IMR-90 (cell line): ENCODE results near the gene PARD3. TPM values are rescaled to one million over a fixed set of nuclear protein-coding genes. Genes with fewer than 3 reads are reported as not detected.

Source experiments
- ATAC-seq: fragments of 200-7000 bp; cut with Tn5 transposase; 2 replicates; pipeline ENCODE4 v1.9.1; 2020; ENCODE audit warnings: low read depth, mild to moderate bottlenecking, moderate library complexity
- BruUV-seq: library from RNA; stranded (reverse); fragments of 400-500 nt; replicated peaks from 2 replicates; lab custom pipeline; 2021; lab: Mats Ljungman, UMichigan
- CTCF ChIA-PET: fragments of 300-600 bp; formaldehyde crosslinking; extraction: SDS; loops from one replicate; lab custom pipeline; 2021; ENCODE audit warnings: antibody characterized with exemption; lab: Yijun Ruan, JAX
- POLR2A ChIA-PET: fragments of 300-600 bp; sonication (Branson Sonifier 250); formaldehyde crosslinking; loops from one replicate; lab custom pipeline; 2022; ENCODE audit warnings: antibody characterized with exemption; ENCODE audit not compliant: unreplicated experiment; lab: Charles Lee
- DNase-seq: peaks from one replicate; pipeline ENCODE4 v3.0.0; 2013
- H2AFZ ChIP-seq: replicated peaks from 2 replicates; pipeline ENCODE3; 2013; ENCODE audit warnings: low read length, mild to moderate bottlenecking; ENCODE audit not compliant: poor library complexity
- H2AK5ac ChIP-seq: 2 replicates; pipeline ENCODE4 v1.6.1; 2013; ENCODE audit warnings: low read depth, low read length, inconsistent platforms
- H2AK9ac ChIP-seq: replicated peaks from 2 replicates; pipeline ENCODE3; 2013; ENCODE audit warnings: mild to moderate bottlenecking, low read depth, low read length, moderate library complexity; ENCODE audit not compliant: poor library complexity
- H2BK120ac ChIP-seq: 2 replicates; pipeline ENCODE4 v1.6.1; 2013; ENCODE audit warnings: low read depth, low read length, inconsistent platforms
- H2BK15ac ChIP-seq: 3 replicates; pipeline ENCODE4 v1.6.1; 2013; ENCODE audit warnings: low read depth, low read length, inconsistent platforms
- H2BK20ac ChIP-seq: 2 replicates; pipeline ENCODE4 v1.6.1; 2013; ENCODE audit warnings: low read depth, mild to moderate bottlenecking, inconsistent platforms, low read length, moderate library complexity
- H2BK5ac ChIP-seq: 2 replicates; pipeline ENCODE4 v1.6.1; 2013; ENCODE audit warnings: mild to moderate bottlenecking, low read depth, low read length, inconsistent platforms; ENCODE audit not compliant: poor library complexity, severe bottlenecking
- H3K14ac ChIP-seq: replicated peaks from 2 replicates; pipeline ENCODE4 v1.6.1; 2013; ENCODE audit warnings: low read depth, low read length, inconsistent platforms
- H3K18ac ChIP-seq: 2 replicates; pipeline ENCODE4 v1.6.1; 2013; ENCODE audit warnings: low read depth, low read length, control low read depth
- H3K23ac ChIP-seq: 2 replicates; pipeline ENCODE4 v1.6.1; 2013; ENCODE audit warnings: low read depth, low read length, inconsistent platforms
- H3K27ac ChIP-seq: 2 replicates; pipeline ENCODE4 v1.5.1; 2013; ENCODE audit warnings: mild to moderate bottlenecking, control low read depth, low read length; ENCODE audit not compliant: insufficient read depth
- H3K27me3 ChIP-seq: 2 replicates; pipeline ENCODE4 v1.6.1; 2013; ENCODE audit warnings: low read length; ENCODE audit not compliant: control insufficient read depth, insufficient read depth
- H3K36me3 ChIP-seq: 2 replicates; pipeline ENCODE4 v1.6.1; 2013; ENCODE audit warnings: low read length, mixed read lengths; ENCODE audit not compliant: control insufficient read depth, insufficient read depth
- H3K4ac ChIP-seq: 2 replicates; pipeline ENCODE4 v1.6.1; 2013; ENCODE audit warnings: low read depth, low read length, inconsistent platforms
- H3K4me1 ChIP-seq: 2 replicates; pipeline ENCODE4 v1.6.1; 2013; ENCODE audit warnings: low read length, mixed read lengths; ENCODE audit not compliant: control insufficient read depth, insufficient read depth
- H3K4me2 ChIP-seq: 2 replicates; pipeline ENCODE4 v1.6.1; 2013; ENCODE audit warnings: low read depth, mild to moderate bottlenecking, control low read depth, low read length, moderate library complexity
- H3K4me3 ChIP-seq: 2 replicates; pipeline ENCODE4 v1.5.1; 2013; ENCODE audit warnings: low read depth, mild to moderate bottlenecking, control low read depth, low read length, moderate library complexity; ENCODE audit not compliant: insufficient read depth
- H3K56ac ChIP-seq: 2 replicates; pipeline ENCODE4 v1.6.1; 2013; ENCODE audit warnings: low read length, inconsistent platforms; ENCODE audit not compliant: insufficient read depth; ENCODE audit errors: extremely low read depth
- H3K79me1 ChIP-seq, 2 experiments: 2 replicates each; pipeline ENCODE4 v1.6.1; 2013; ENCODE audit warnings: low read length in 2 of 2, inconsistent platforms in 1 of 2, low read depth in 1 of 2
- H3K9ac ChIP-seq: 2 replicates; pipeline ENCODE4 v1.6.1; 2013; ENCODE audit warnings: low read depth, low read length, control low read depth
- H3K9me1 ChIP-seq: 2 replicates; pipeline ENCODE4 v1.6.1; 2013; ENCODE audit warnings: low read length, inconsistent platforms; ENCODE audit not compliant: insufficient read depth
- H3K9me3 ChIP-seq: 2 replicates; pipeline ENCODE4 v1.6.1; 2013; ENCODE audit warnings: low read length; ENCODE audit not compliant: control insufficient read depth, insufficient read depth
- H4K20me1 ChIP-seq: 2 replicates; pipeline ENCODE4 v1.6.1; 2013; ENCODE audit warnings: low read length, inconsistent platforms; ENCODE audit not compliant: insufficient read depth
- H4K5ac ChIP-seq: 2 replicates; pipeline ENCODE4 v1.6.1; 2013; ENCODE audit warnings: mild to moderate bottlenecking, low read depth, low read length, control low read depth
- H4K8ac ChIP-seq, 2 experiments: 2 replicates each; pipeline ENCODE4 v1.6.1; 2013; ENCODE audit warnings: low read depth in 2 of 2, low read length in 2 of 2, control low read depth in 1 of 2, inconsistent platforms in 1 of 2
- H4K91ac ChIP-seq: 2 replicates; pipeline ENCODE4 v1.6.1; 2013; ENCODE audit warnings: low read depth, low read length, inconsistent platforms; ENCODE audit not compliant: insufficient read depth
- FOS ChIP-seq: fragments of 150-350 bp; IDR thresholded peaks from 2 replicates; pipeline ENCODE4 v1.6.1; 2016; ENCODE audit warnings: low read depth, low read length
- MAZ ChIP-seq: IDR thresholded peaks from 2 replicates; pipeline ENCODE4 v1.6.1; 2012; ENCODE audit warnings: low read depth, mild to moderate bottlenecking, low read length, improper control_type of control experiment, moderate library complexity, borderline replicate concordance
- NFE2L2 ChIP-seq: fragments of 150-350 bp; IDR thresholded peaks from 2 replicates; pipeline ENCODE4 v1.6.1; 2016; ENCODE audit warnings: low read depth, mild to moderate bottlenecking, low read length
- USF2 ChIP-seq: fragments of 150-350 bp; IDR thresholded peaks from 2 replicates; pipeline ENCODE4 v1.6.1; 2017; ENCODE audit warnings: mild to moderate bottlenecking, antibody characterized with exemption, low read length, low read depth
- WGBS, 2 experiments: methylation state at CpG; one replicate each; pipeline versions ENCODE4 v1.1.5 to v1.1.7; 2013; ENCODE audit warnings: missing lambda C conversion rate in 2 of 2; ENCODE audit not compliant: insufficient read length in 1 of 2; ENCODE audit errors: extremely low coverage in 2 of 2; 5-methylcytosine and 5-hydroxymethylcytosine counted together
- dilution Hi-C: fragments of 300-500 bp; cut with HindIII; formaldehyde crosslinking; loops from one replicate; pipeline ENCODE4 v1.14.3; 2018; ENCODE audit warnings: low sequenced_read_pairs; ENCODE audit not compliant: unreplicated experiment
- in situ Hi-C: fragments of 300-500 bp; cut with MboI; formaldehyde crosslinking; loops from 3 replicates; pipeline ENCODE4 v1.14.3; 2019; ENCODE audit warnings: low sequenced_read_pairs, inconsistent platforms, mixed read lengths
- intact Hi-C: fragments of 100-400 bp; cut with micrococcal nuclease; formaldehyde crosslinking; loops from 2 replicates; pipeline ENCODE4 v1.10.0; 2022
- polyA plus RNA-seq, 3 experiments: library from polyadenylated mRNA; depleted of rRNA; stranded (reverse); fragments of >200 nt; gene quantifications; 2 replicates each; pipeline ENCODE4 v1.2.3, GENCODE V29; 2012; ENCODE audit warnings: low replicate concordance in 1 of 3
- total RNA-seq: library from RNA; depleted of rRNA; stranded (reverse); fragments of >200 nt; gene quantifications from 2 replicates; pipeline ENCODE4 v1.2.3, GENCODE V29; 2012

Gene PARD3
- total and polyA plus RNA-seq, 2 of the 4 experiments (the other 2 are of a cell fraction), result 14.6 to 37.5 TPM

- H2BK20ac ChIP-seq, result no peak overlapping the region
- no peak overlapping the region for H3K56ac ChIP-seq
- H3K23ac ChIP-seq, result no peak overlapping the region
- no peaks in the 10 kb centered on the region for H3K36me3 ChIP-seq
- H4K20me1 ChIP-seq, result no peaks in the 10 kb centered on the region
- no peak overlapping the region for H3K4me2 ChIP-seq
- no peak overlapping the region for H3K18ac ChIP-seq
- no peak overlapping the region for H4K91ac ChIP-seq
- intact Hi-C loops (no loop called here), in situ Hi-C loops (no loop called here), dilution Hi-C loops (no loop called here)
- no peak overlapping the region for H2BK5ac ChIP-seq
- H2BK15ac ChIP-seq, result no peak overlapping the region
- H2AK9ac ChIP-seq, result no peak overlapping the region
- no peak overlapping the region for H3K14ac ChIP-seq
- no peak overlapping the region for H4K5ac ChIP-seq
- no peak overlapping the region for H2AFZ ChIP-seq
- 0 out of 2 replicates have a peak overlapping the region, but pooled peaks have one; percentile 19 for H2BK120ac ChIP-seq
- H3K79me1 ChIP-seq, result peaks cover 3 to 22% of the 10 kb centered on the region in 2 experiments; a peak in 3 of 4 replicates
- H2AK5ac ChIP-seq, result no peak overlapping the region
- WGBS, 2 experiments, result 100% methylated on average over 2 of the region's 4 CpGs; no CpG with 5 or more reads in 1 of the 2 experiments
- no peaks in the 10 kb centered on the region for H3K9me1 ChIP-seq
- no TSS peak for BruUV-seq
- ChIA-PET POLR2A (no interaction called here), CTCF (no interaction called here)
- H3K4me3 ChIP-seq, result no peak overlapping the region
- no peaks in the 10 kb centered on the region for H3K9me3 ChIP-seq
- H3K9ac ChIP-seq, result no peak overlapping the region
- H3K27me3 ChIP-seq, result no peaks in the 10 kb centered on the region
- TF ChIP-seq NFE2L2 (no peak), USF2 (no peak), MAZ (no peak), FOS (no peak)
- no peak overlapping the region for H4K8ac ChIP-seq
- peaks cover 3% of the 10 kb centered on the region for H3K4me1 ChIP-seq
- ATAC-seq, result no peak
- peak overlapping the region; percentile 33; the same call in 1 of the 2 replicates for H3K4ac ChIP-seq
- H3K27ac ChIP-seq, result no peak overlapping the region
- DNase-seq, result no peak
Measured at GRCh38 chr10:34548466-34548865, 266.6 kb downstream of the PARD3 start.
